GM18909 (cell line): Measurements from ENCODE around the gene RPS16.
"Not testable (repeated sequence)": the region's sequence is repeated elsewhere in the genome, so short reads cannot be mapped to it uniquely, and the experiment has no call there.

ENCODE experiments used
- ATAC-seq: cut with Tn5 transposase; IDR thresholded peaks from one replicate; pipeline ENCODE4 v1.9.1; 2021; ENCODE audit warnings: mild to moderate bottlenecking; ENCODE audit not compliant: unreplicated experiment, poor library complexity

Gene RPS16

GRCh38 chr19:39435499-39436349 lies at the start of gene RPS16:
RPS16 (minus strand) TSS chr19:39435949; CDS start chr19:39435895, 54 bp downstream.
- peak; percentile 84 for ATAC-seq

GRCh38 chr19:39483141-39483540 lies 47.4 kb upstream of the RPS16 start:
- no peak for ATAC-seq

DNA sequence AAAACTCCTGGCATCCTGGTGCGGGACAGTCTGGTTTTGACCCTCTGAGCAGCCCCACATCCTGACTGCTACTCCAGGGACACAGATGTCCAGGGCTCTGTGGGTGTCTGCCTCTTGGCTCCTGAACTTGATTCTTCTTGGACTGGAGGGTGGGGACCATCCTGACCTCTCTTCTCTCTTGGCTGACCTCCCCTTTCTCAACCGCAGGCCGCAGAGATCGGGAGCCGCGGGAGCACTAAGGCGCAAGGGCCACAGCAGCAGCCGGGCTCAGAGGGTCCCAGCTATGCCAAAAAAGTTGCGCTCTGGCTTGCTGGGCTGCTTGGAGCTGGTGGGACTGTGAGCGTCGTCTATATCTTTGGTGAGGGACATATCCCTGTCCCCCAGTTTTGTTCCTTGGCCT lies 45.9 kb upstream of the RPS16 start:
- ATAC-seq, result no peak

- ATAC-seq, result no peak
Observed at GRCh38 chr19:39481229-39481545, 45.4 kb upstream of the RPS16 start.

DNA sequence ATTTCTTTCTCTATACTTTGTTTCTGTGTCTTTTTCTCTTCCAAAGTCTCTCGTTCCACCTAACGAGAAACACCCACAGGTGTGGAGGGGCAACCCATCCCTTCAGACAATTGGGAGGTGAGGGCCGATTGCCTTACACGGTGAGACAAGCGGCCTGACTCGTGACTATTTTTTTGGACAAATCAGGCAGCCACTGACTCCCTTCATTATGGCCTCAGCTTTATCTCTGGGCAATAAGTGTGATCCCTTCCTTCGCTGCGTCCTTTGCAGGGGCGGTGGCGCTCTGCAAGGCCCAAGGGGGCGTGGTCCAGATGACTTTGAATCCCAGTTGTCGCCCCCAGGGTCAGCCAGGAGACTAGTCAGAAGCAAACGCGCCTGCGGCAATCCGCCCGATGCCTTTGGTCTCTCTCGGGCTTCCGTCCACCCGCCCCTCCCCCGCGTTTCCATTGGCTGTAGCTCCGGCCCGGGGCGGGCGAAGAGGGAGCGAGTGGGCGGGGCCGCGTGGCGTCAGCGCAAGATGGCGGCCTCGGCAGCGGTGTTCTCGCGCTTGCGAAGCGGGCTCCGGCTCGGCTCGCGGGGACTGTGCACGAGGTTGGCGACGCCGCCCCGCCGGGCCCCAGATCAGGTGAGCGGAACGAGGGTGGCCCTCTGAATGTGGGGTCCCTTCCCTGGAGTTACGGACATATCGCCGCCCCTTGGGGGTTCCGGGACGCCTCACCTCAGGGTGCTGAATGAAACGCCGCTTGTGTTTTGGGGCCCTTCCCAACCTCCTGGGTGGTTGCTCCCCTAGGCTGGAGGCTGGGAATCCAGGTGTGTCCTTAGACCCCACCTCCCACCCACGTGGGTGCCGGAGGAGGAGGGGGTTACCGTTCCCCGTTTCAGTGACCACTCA lies 44.8 kb upstream of the RPS16 start, which contains the start of gene TIMM50:
TSS of gene TIMM50 (plus strand) at position 502 of the 892 bp plus-strand sequence. CDS start at position 518, 16 bp downstream.
- ATAC-seq, result peak; percentile 92

DNA sequence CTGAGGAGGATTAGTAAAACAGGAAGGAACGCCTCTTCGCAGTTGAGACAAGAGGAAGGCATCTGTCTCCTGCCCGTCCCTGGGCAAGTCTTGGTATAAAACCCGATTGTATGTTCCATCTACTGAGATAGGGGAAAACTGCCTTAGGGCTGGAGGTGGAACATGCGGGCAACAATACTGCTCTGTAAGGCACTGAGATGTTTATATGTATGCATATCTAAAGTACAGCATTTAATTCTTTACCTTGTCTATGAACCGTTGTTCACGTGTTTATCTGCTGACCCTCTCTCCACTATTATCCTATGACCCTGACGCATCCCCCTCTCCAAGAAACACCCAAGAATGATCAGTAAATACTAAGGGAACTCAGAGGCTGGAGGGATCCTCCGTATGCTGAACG lies 44.2 kb upstream of the RPS16 start:
- no peak for ATAC-seq

DNA sequence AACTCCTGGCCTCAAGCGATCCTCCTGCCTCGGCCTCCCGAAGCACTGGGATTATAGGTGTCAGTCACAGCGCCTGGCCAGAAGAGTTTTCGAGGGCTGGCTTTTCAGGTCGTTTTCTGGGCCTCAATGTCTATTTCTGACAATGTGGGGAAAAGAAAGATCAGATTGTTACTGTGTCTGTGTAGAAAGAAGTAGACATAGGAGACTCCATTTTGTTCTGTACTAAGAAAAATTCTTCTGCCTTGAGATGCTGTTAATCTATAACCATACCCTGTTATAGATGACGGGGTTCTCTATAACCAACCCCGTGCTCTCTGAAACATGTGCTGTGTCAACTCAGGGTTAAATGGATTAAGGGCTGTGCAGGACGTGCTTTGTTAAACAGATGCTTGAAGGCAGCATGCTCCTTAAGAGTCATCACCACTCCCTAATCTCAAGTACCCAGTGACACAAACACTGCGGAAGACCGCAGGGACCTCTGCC lies 43.6 kb upstream of the RPS16 start:
- not testable (repeated sequence) for ATAC-seq

GRCh38 chr19:39475748-39476147 lies 40.0 kb upstream of the RPS16 start:
- ATAC-seq, result no peak

- ATAC-seq, result no peak
Observed at GRCh38 chr19:39474139-39474620, 38.4 kb upstream of the RPS16 start.

DNA sequence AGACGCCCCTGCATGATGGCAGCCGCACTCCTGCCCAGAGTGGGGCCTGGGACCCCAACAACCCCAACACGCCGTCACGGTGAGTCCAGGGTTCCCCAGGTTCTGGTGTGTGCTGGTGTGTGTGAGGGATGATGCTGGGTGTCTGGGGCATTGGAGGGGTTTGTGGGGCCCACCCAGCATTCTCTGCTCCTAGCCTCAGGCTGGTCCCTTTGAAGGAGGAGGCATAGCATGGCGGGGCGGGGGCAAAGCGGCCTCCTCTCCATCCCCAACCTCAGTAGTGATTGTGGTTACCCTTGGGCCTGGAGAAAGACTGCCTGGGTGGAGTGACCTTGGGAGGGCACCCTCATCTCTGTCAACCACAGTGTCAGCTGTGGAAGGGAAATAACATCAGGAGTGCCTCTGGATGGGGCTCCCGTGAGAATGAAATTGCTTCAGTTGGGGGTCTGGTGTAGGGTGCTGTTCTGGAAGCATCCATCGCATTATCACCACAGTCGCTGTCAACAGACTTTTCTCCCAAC lies 37.8 kb upstream of the RPS16 start:
- ATAC-seq, result no peak

- no peak for ATAC-seq
Observed at GRCh38 chr19:39472746-39473442, 37.1 kb upstream of the RPS16 start.

- no peak for ATAC-seq
Observed at GRCh38 chr19:39471756-39472536, 36.2 kb upstream of the RPS16 start.

DNA sequence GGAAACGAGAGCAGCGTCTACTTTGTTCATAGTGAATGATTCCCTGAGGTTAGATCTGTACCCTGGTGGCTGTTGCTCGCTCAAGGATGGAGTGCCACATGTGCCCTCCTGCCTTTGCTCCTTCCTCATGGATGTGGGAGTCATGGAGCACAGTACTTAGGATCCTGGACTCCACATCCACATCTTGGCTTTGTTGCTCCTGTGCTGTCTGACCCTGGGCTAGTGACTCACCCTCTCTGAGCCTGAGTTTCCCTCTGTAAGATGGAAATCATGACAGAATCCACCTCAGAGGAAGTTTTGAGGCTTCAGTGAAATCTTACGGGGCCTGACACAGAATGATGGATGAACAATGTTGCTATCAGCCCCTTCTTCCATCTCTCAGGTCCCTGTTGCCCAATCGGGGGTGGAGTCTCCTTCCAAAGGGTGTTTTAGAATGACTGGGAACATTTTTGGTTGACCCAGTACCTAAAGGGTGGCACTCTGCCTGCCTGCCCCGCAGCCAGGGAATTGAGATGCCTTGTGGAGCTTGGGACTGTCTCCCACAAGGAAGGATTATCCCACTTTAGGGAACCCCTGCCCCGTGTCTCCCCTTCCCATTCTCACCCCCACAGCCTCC lies 35.1 kb upstream of the RPS16 start:
- no peak for ATAC-seq

- ATAC-seq, result no peak
Observed at GRCh38 chr19:39469567-39469966, 33.8 kb upstream of the RPS16 start.

DNA sequence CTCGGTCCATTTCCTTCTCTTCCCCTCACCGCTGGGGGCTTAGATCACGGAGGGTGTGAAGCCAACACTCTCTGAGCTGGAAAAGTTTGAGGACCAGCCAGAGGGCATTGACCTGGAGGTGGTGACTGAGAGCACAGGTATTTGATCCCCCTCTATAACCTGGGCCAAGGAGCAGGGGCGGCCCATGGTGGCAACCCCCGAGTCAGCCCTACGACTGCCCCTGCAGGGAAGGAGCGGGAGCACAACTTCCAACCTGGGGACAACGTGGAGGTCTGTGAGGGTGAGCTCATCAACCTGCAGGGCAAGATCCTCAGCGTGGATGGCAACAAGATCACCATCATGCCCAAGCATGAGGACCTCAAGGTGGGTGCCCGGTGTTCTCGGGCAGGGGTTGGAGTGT lies 33.3 kb upstream of the RPS16 start:
- ATAC-seq, result no peak

DNA sequence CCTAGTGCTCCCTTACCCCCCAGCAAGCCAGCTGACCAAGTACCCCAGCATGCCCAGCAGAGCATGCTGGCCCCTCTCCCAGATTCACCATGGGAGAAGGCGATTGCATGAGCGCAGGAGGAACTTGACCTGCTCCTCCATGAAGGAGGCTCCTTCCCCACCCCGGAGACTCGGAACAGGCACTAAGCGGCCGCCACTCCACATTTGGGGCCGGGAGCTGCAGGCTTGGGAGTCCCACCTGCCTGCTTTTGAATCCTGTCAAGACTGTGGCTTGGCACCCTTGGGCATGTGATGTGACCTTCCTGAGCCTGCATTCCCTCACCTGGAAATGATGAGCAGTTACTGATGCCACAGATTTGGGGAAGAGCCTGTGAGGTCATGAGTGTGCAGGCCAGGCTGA lies 32.2 kb upstream of the RPS16 start:
- no peak for ATAC-seq

DNA sequence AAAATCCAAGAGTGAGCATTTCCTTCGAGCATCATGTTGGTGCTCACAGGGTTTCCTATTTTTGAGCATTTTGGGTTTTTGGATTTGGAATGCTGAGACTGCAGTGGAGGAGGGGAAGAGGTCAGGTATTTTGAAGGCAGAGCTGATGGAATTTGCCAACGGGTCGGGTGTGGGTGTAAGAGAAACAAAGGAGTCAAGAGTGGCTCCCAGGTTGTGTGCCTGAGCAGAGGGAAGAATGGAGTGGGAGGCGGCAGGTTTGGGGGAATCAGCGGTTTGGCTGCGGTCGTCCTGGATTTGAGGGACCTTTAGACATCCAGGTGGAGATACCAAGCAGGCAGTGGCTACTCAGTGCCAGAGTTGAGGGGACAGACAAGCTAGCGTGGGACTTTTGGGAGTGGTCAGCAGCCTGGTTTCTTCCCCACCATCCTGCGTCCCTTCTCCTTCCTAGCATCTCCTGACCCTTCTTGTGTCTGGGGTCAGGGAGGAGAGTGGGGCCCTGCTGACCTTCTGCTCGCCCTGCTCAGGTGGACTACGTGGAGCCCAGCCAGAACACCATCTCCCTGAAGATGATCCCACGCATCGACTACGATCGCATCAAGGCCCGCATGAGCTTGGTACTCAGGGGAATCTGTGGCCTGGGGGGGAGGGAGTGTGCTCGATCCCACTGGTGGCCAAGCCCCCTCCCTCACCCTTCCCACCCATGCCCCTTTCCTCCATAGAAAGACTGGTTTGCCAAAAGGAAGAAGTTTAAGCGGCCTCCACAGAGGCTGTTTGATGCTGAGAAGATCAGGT lies 30.4 kb upstream of the RPS16 start:
- ATAC-seq, result no peak

DNA sequence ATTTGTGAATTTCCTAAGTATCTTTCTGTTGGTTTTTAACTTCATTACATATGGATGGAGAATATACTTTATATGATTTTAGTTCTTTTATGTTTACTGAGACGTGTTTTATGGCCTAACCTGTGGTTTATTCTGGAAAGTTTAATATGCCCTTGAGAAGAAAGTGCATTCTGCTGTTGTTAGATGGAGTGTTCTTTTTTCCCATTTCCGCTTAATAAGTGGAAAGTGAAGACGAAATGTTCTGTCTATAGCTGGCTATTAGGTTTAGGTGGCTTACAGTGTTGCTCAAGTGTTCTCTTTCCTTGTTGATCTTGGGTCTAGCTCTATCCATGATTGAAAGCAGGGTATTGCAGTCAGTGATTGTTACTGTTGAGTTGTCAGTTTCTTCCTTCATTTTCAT lies 27.7 kb upstream of the RPS16 start:
- ATAC-seq, result no peak
